CD14-positive monocyte (primary cell): Measurements from ENCODE around the gene OSBPL9. TPM values are rescaled to one million over a fixed set of nuclear protein-coding genes. Genes with fewer than 3 reads are reported as not detected.

Source experiments
- DNase-seq, 3 donors: peaks; one replicate each; pipeline ENCODE4 v3.0.0-alpha.2; 2011 to 2022
- H2AFZ ChIP-seq: 2 replicates; pipeline ENCODE4 v1.6.0; 2012; ENCODE audit warnings: mild to moderate bottlenecking, low read depth, low read length, inconsistent platforms; ENCODE audit not compliant: insufficient read depth, poor library complexity, severe bottlenecking
- H3K27ac ChIP-seq, 2 donors: 1 replicate in 1 of 2; 2 replicates in 1 of 2; pipeline ENCODE4 v1.5.1; 2012 to 2013; ENCODE audit warnings: low read length in 2 of 2, control low read depth in 1 of 2, inconsistent platforms in 1 of 2, low read depth in 1 of 2, mild to moderate bottlenecking in 1 of 2
- H3K27me3 ChIP-seq, 2 donors: one replicate each; pipeline versions ENCODE4 v1.6.0 to v1.6.1; 2011 to 2013; ENCODE audit warnings: low read length in 2 of 2; ENCODE audit not compliant: control insufficient read depth in 2 of 2, insufficient read depth in 2 of 2
- H3K36me3 ChIP-seq, 2 donors: replicated peaks in 1 of 2; 1 replicate in 1 of 2; 2 replicates in 1 of 2; pipeline versions ENCODE4 v1.5.1 to v1.6.1; 2012 to 2013; ENCODE audit warnings: low read length in 2 of 2, control low read depth in 1 of 2, inconsistent platforms in 1 of 2, mild to moderate bottlenecking in 1 of 2; ENCODE audit not compliant: insufficient read depth in 2 of 2, control insufficient read depth in 1 of 2
- H3K4me1 ChIP-seq, 2 donors: 1 replicate in 1 of 2; 2 replicates in 1 of 2; pipeline versions ENCODE4 v1.5.1 to v1.6.1; 2012 to 2013; ENCODE audit warnings: low read length in 2 of 2, control low read depth in 1 of 2, inconsistent platforms in 1 of 2, mild to moderate bottlenecking in 1 of 2, moderate library complexity in 1 of 2; ENCODE audit not compliant: insufficient read depth in 2 of 2, control insufficient read depth in 1 of 2
- H3K4me2 ChIP-seq: replicated peaks from 2 replicates; pipeline ENCODE3; 2012; ENCODE audit warnings: low read length, moderate library complexity, mild to moderate bottlenecking; ENCODE audit not compliant: poor library complexity, severe bottlenecking; ENCODE audit errors: extremely low read depth
- H3K4me3 ChIP-seq, 3 experiments: fragments of 200-600 bp in 1 of 3; sonication (generic) in 1 of 3; replicated peaks in 1 of 3; 1 replicate in 2 of 3; 2 replicates in 1 of 3; pipeline ENCODE4 v1.5.1; 2011 to 2013; ENCODE audit warnings: low read length in 3 of 3, mild to moderate bottlenecking in 3 of 3, control low read depth in 2 of 3, low read depth in 2 of 3, inconsistent platforms in 1 of 3, moderate library complexity in 1 of 3
- H3K79me2 ChIP-seq: 2 replicates; pipeline ENCODE4 v1.6.0; 2012; ENCODE audit warnings: mild to moderate bottlenecking, control low read depth, inconsistent platforms, low read length, moderate library complexity; ENCODE audit not compliant: insufficient read depth
- H3K9ac ChIP-seq: 2 replicates; pipeline ENCODE4 v1.6.0; 2017; ENCODE audit warnings: low read length, mild to moderate bottlenecking; ENCODE audit not compliant: insufficient read depth, poor library complexity, severe bottlenecking
- H3K9me3 ChIP-seq, 2 donors: replicated peaks in 1 of 2; 1 replicate in 1 of 2; 2 replicates in 1 of 2; pipeline versions ENCODE4 v1.5.1 to v1.6.1; 2012 to 2013; ENCODE audit warnings: low read length in 2 of 2, control low read depth in 1 of 2; ENCODE audit not compliant: control insufficient read depth in 1 of 2, insufficient read depth in 1 of 2
- H4K20me1 ChIP-seq: 2 replicates; pipeline ENCODE4 v1.6.0; 2012; ENCODE audit warnings: mild to moderate bottlenecking, low read length, control low read depth, moderate library complexity; ENCODE audit not compliant: insufficient read depth
- H3K27ac Mint-ChIP-seq, 7 donors: one replicate each; pipeline ENCODE4 v1.8.0; 2020; ENCODE audit warnings: mild to moderate bottlenecking in 7 of 7, mixed read lengths in 7 of 7, moderate library complexity in 6 of 7, inconsistent platforms in 2 of 7
- H3K27me3 Mint-ChIP-seq, 3 donors: one replicate each; pipeline ENCODE4 v1.8.0; 2021 to 2022; ENCODE audit warnings: low read depth in 3 of 3, mild to moderate bottlenecking in 3 of 3, mixed read lengths in 3 of 3, moderate library complexity in 3 of 3, inconsistent platforms in 1 of 3
- H3K36me3 Mint-ChIP-seq, 2 donors: one replicate each; pipeline ENCODE4 v1.8.0; 2020; ENCODE audit warnings: mixed read lengths in 2 of 2, inconsistent platforms in 1 of 2, mild to moderate bottlenecking in 1 of 2
- H3K4me1 Mint-ChIP-seq: one replicate; pipeline ENCODE4 v1.8.0; 2020; ENCODE audit warnings: mild to moderate bottlenecking, mixed read lengths
- H3K4me3 Mint-ChIP-seq, 2 donors: one replicate each; pipeline ENCODE4 v1.8.0; 2020; ENCODE audit warnings: mild to moderate bottlenecking in 2 of 2, mixed read lengths in 2 of 2, moderate library complexity in 1 of 2
- H3K9me3 Mint-ChIP-seq, 7 donors: one replicate each; pipeline ENCODE4 v1.8.0; 2020 to 2022; ENCODE audit warnings: mixed read lengths in 7 of 7, mild to moderate bottlenecking in 6 of 7, moderate library complexity in 6 of 7, inconsistent platforms in 2 of 7
- WGBS: methylation state at CpG from one replicate; pipeline ENCODE4 v1.1.5; 2013; ENCODE audit warnings: missing lambda C conversion rate; ENCODE audit not compliant: insufficient coverage; 5-methylcytosine and 5-hydroxymethylcytosine counted together
- intact Hi-C, 2 donors: fragments of 100-400 bp; cut with micrococcal nuclease; formaldehyde crosslinking; loops; one replicate each; pipeline versions ENCODE4 v1.15.0 to v1.15.1; 2023
- polyA plus RNA-seq, 3 donors: library from polyadenylated mRNA; depleted of rRNA in 1 of 3; unstranded in 2 of 3; stranded (reverse) in 1 of 3; fragments of 300-500 nt in 2 of 3; fragments of >200 nt in 1 of 3; fragmentation: Illumina TruSeq in 2 of 3; gene quantifications; 1 replicate in 2 of 3; 2 replicates in 1 of 3; pipeline ENCODE4 v1.2.3, GENCODE V29; 2012 to 2021
- TF ChIP-seq, protein P1 (sequence below): fragments of 200-600 bp; IDR thresholded peaks from one replicate; pipeline ENCODE4 v1.8.0; 2022; ENCODE audit warnings: antibody characterized with exemption, mild to moderate bottlenecking

Gene OSBPL9
- polyA plus RNA-seq, 3 donors = 22.2 to 41.4 (median 31.3) TPM

DNA sequence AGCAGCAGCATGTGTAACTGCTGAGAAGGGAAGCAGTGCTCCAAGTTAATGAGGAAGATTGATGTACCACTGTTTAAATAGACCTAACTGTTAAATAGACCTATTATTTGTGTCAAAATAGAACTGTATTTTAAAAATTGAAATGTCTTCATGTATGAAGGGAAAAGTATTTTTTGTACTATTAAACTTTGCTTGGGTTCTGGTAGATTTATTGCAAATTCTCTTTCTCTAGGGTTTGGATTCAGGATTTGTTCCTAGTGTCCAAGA, 128.3 kb downstream of the OSBPL9 start:
- intact Hi-C loops = loop anchor here in 1 of 2 donors (10.0 kb wide), 1 partner anchor 110 kb away; no protein-coding TSS in a partner anchor
- no peak overlapping the region for H3K4me3 Mint-ChIP-seq
- no peak overlapping the region for H3K27ac ChIP-seq

DNA sequence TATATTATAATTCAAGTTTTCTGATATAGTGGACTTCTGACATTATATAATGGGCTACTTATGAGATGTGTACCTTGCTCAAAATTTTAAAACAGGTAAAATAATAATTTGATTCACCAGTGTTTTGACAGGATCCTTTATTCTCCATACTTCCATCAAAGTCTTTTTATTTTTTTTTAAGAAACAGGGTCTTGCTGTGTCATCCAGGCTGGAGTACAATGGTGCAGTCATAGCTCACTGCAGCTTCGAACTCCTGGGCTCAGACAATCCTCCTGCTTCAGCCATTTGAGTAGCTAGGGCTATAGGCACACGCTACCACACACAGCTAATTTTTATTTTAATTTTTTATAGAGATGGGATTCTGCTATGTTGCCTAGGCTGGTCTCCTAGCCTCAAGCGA, 132.3 kb downstream of the OSBPL9 start:
- Mint-ChIP-seq H3K9me3 (peaks cover 0 to 3% (median 0%) of the 10 kb centered on the region in 7 donors), H3K27ac (peak overlapping the region in 1 of 7 donors; percentile 37), H3K4me1 (no peaks in the 10 kb centered on the region), H3K36me3 (peaks cover 30 to 39% of the 10 kb centered on the region in 2 donors), H3K27me3 (no peaks in the 10 kb centered on the region), H3K4me3 (no peak overlapping the region)
- peaks cover 24 to 52% of the 10 kb centered on the region in 2 donors for H3K36me3 ChIP-seq
- H3K27me3 ChIP-seq = no peaks in the 10 kb centered on the region
- TF ChIP-seq, protein P1, sequence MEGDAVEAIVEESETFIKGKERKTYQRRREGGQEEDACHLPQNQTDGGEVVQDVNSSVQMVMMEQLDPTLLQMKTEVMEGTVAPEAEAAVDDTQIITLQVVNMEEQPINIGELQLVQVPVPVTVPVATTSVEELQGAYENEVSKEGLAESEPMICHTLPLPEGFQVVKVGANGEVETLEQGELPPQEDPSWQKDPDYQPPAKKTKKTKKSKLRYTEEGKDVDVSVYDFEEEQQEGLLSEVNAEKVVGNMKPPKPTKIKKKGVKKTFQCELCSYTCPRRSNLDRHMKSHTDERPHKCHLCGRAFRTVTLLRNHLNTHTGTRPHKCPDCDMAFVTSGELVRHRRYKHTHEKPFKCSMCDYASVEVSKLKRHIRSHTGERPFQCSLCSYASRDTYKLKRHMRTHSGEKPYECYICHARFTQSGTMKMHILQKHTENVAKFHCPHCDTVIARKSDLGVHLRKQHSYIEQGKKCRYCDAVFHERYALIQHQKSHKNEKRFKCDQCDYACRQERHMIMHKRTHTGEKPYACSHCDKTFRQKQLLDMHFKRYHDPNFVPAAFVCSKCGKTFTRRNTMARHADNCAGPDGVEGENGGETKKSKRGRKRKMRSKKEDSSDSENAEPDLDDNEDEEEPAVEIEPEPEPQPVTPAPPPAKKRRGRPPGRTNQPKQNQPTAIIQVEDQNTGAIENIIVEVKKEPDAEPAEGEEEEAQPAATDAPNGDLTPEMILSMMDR = no peak
- no peaks in the 10 kb centered on the region for H4K20me1 ChIP-seq
- intact Hi-C loops = loop anchor here in 1 of 2 donors (10.0 kb wide), 1 partner anchor 114 kb away; no protein-coding TSS in a partner anchor
- no peaks in the 10 kb centered on the region for H3K4me1 ChIP-seq
- no peak overlapping the region for H3K4me2 ChIP-seq
- H2AFZ ChIP-seq = no peak overlapping the region
- DNase-seq = no peak
- H3K79me2 ChIP-seq = no peaks in the 10 kb centered on the region
- H3K27ac ChIP-seq = no peak overlapping the region
- no peaks in the 10 kb centered on the region for H3K9me3 ChIP-seq
- no peak overlapping the region for H3K9ac ChIP-seq
- no CpG with 5 or more reads among the region's 3 CpGs for WGBS
- H3K4me3 ChIP-seq = no peak overlapping the region

More for the DNA sequence above, 128.3 kb downstream of the OSBPL9 start:
- peaks cover 18 to 26% of the 10 kb centered on the region in 2 donors for H3K36me3 Mint-ChIP-seq
- Histone ChIP-seq H3K4me2 (no peak overlapping the region), H3K9me3 (no peaks in the 10 kb centered on the region), H3K4me1 (no peaks in the 10 kb centered on the region), H3K27me3 (no peaks in the 10 kb centered on the region), H3K9ac (no peak overlapping the region), H3K79me2 (peaks cover 7% of the 10 kb centered on the region), H3K4me3 (no peak overlapping the region), H4K20me1 (peaks cover 4% of the 10 kb centered on the region), H2AFZ (no peak overlapping the region), H3K36me3 (peaks cover 13 to 23% of the 10 kb centered on the region in 2 donors)
- no peak for DNase-seq
- H3K27ac Mint-ChIP-seq = peak overlapping the region in 1 of 7 donors; percentile 33
- no peaks in the 10 kb centered on the region for H3K27me3 Mint-ChIP-seq
- TF ChIP-seq, protein P1 = no peak
- peaks cover 0 to 5% (median 2%) of the 10 kb centered on the region in 7 donors for H3K9me3 Mint-ChIP-seq
- peaks cover 7% of the 10 kb centered on the region for H3K4me1 Mint-ChIP-seq
